Endothelial cell (in vitro differentiated cells): ENCODE results near the gene TMEFF2. TPM values are rescaled to one million over a fixed set of nuclear protein-coding genes. Genes with fewer than 3 reads are reported as not detected.

Source experiments
- DNase-seq: peaks from one replicate; pipeline ENCODE4 v3.0.0; 2021; ENCODE audit warnings: low spot score
- H3K27ac Mint-ChIP-seq: one replicate; pipeline ENCODE4 v1.8.0; 2021; ENCODE audit warnings: mixed read lengths, inconsistent platforms; ENCODE audit not compliant: unreplicated experiment
- H3K27me3 Mint-ChIP-seq: one replicate; pipeline ENCODE4 v1.8.0; 2021; ENCODE audit warnings: mild to moderate bottlenecking, moderate library complexity, mixed read lengths, inconsistent platforms; ENCODE audit not compliant: unreplicated experiment
- H3K36me3 Mint-ChIP-seq: one replicate; pipeline ENCODE4 v1.8.0; 2021; ENCODE audit warnings: mild to moderate bottlenecking, low read depth, mixed read lengths, inconsistent platforms; ENCODE audit not compliant: unreplicated experiment
- H3K4me1 Mint-ChIP-seq: one replicate; pipeline ENCODE4 v1.8.0; 2021; ENCODE audit warnings: mild to moderate bottlenecking, mixed read lengths, inconsistent platforms; ENCODE audit not compliant: unreplicated experiment
- H3K4me3 Mint-ChIP-seq: one replicate; pipeline ENCODE4 v1.8.0; 2021; ENCODE audit warnings: mild to moderate bottlenecking, mixed read lengths, inconsistent platforms; ENCODE audit not compliant: unreplicated experiment
- H3K9me3 Mint-ChIP-seq: one replicate; pipeline ENCODE4 v1.8.0; 2021; ENCODE audit warnings: mixed read lengths, inconsistent platforms; ENCODE audit not compliant: unreplicated experiment
- total RNA-seq: library from RNA; stranded (reverse); fragmentation: NEBNext Ultra II Directional; extraction: Animal tissue kit (Norgen Biotek cat#: 25700); gene quantifications from one replicate; pipeline ENCODE4 v1.2.1, GENCODE V29; 2021; ENCODE audit not compliant: unreplicated experiment
- TF ChIP-seq, protein P1 (sequence below): fragments of 200-600 bp; sonication (generic); IDR thresholded peaks from one replicate; pipeline ENCODE4 v1.5.0; 2021; ENCODE audit warnings: antibody characterized with exemption; ENCODE audit not compliant: unreplicated experiment

TMEFF2 gene
- total RNA-seq, 1 donor from 2014 or later, result 0.10 TPM

DNA sequence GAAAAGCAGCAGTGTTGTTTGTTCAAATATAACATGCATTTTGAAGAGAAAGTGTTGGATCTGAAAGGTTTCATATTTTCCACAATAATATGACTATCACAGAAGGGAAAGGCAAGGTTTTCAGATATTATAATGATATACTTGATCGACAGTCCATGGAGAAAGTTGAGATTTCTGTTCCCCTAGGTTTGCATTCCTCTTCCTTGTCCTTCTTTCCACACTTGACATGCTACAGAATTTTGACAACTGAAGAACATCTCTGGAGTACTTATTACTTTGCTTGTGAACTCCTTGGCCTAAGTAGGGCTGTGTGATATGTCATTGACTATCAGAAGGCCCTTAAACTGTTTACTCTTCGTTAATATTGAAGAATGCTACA is 46.5 kb downstream of the TMEFF2 start:
- no peak for DNase-seq
- Mint-ChIP-seq H3K4me3 (no peak overlapping the region), H3K36me3 (no peaks in the 10 kb centered on the region), H3K27ac (no peak overlapping the region), H3K9me3 (no peaks in the 10 kb centered on the region), H3K4me1 (no peaks in the 10 kb centered on the region), H3K27me3 (no peaks in the 10 kb centered on the region)
- TF ChIP-seq, protein P1, sequence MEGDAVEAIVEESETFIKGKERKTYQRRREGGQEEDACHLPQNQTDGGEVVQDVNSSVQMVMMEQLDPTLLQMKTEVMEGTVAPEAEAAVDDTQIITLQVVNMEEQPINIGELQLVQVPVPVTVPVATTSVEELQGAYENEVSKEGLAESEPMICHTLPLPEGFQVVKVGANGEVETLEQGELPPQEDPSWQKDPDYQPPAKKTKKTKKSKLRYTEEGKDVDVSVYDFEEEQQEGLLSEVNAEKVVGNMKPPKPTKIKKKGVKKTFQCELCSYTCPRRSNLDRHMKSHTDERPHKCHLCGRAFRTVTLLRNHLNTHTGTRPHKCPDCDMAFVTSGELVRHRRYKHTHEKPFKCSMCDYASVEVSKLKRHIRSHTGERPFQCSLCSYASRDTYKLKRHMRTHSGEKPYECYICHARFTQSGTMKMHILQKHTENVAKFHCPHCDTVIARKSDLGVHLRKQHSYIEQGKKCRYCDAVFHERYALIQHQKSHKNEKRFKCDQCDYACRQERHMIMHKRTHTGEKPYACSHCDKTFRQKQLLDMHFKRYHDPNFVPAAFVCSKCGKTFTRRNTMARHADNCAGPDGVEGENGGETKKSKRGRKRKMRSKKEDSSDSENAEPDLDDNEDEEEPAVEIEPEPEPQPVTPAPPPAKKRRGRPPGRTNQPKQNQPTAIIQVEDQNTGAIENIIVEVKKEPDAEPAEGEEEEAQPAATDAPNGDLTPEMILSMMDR, result no peak

DNA sequence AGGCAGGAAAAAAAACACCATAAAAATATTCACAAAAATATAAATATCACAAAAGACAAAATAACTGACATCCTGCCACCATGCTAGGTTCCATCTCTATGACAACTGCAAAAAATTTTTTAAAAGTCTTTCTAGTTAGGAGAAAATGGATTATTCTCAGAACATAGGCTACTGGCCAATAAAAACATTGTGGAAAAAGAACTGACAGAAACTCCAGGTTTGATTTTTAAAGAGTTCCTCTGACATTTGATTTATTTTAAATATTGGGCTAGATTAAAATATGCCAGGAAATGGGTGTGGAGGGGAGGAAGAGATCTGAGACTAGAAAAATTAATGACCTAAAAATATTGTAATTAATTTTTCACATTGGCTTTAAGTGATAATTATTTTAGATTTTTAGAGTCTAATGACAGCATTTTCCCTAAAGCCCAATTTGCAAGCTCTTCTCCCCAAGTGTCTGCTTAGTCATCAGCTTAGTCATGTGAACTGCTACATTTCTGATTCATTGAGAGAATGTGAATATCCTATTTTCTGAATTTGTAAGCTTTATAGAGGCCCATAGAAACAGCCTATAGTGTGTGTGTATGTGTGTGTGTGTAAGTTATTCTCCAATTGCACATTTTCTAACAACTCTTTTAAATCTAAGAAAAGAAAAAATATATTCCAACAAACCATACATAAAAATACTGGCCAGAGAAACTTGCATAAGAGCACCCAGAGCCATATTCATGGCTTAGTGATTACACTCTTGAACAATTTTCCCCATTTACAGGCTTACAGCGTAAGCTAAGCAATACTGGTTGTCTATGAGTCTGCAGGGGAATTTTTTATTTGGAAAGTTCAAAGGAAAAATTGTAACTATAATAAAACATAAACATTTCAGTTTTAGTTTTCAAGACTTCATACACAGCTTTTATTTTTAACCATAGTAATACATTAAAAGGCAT is 48.4 kb downstream of the TMEFF2 start:
- TF ChIP-seq, protein P1, result no peak
- H3K27me3 Mint-ChIP-seq, result no peaks in the 10 kb centered on the region
- no peaks in the 10 kb centered on the region for H3K4me1 Mint-ChIP-seq
- H3K4me3 Mint-ChIP-seq, result no peak overlapping the region
- no peak for DNase-seq
- H3K36me3 Mint-ChIP-seq, result no peaks in the 10 kb centered on the region
- H3K27ac Mint-ChIP-seq, result no peak overlapping the region
- H3K9me3 Mint-ChIP-seq, result no peaks in the 10 kb centered on the region

DNA sequence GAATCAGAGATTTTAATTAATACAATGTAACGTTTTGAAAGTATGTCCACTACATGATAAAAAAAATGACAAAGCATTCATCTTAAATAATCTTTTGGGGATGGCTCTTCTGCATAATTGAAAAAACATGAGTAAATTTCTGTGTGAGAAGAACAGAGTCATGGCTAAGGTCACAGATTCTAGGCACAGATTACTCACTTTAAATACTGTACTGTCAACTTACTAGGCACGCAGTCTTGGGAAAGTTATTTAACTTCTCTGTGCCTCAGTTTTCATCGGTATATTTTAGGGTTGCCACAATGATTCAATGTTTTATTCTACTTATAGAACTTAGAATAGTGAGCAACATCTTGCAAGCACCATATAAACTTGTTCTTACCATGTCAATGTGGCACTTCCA is 49.2 kb downstream of the TMEFF2 start:
- no peak for DNase-seq
- no peak overlapping the region for H3K4me3 Mint-ChIP-seq
- no peak overlapping the region for H3K27ac Mint-ChIP-seq
- no peaks in the 10 kb centered on the region for H3K4me1 Mint-ChIP-seq
- H3K9me3 Mint-ChIP-seq, result no peaks in the 10 kb centered on the region
- no peaks in the 10 kb centered on the region for H3K36me3 Mint-ChIP-seq
- TF ChIP-seq, protein P1, result no peak
- no peaks in the 10 kb centered on the region for H3K27me3 Mint-ChIP-seq

DNA sequence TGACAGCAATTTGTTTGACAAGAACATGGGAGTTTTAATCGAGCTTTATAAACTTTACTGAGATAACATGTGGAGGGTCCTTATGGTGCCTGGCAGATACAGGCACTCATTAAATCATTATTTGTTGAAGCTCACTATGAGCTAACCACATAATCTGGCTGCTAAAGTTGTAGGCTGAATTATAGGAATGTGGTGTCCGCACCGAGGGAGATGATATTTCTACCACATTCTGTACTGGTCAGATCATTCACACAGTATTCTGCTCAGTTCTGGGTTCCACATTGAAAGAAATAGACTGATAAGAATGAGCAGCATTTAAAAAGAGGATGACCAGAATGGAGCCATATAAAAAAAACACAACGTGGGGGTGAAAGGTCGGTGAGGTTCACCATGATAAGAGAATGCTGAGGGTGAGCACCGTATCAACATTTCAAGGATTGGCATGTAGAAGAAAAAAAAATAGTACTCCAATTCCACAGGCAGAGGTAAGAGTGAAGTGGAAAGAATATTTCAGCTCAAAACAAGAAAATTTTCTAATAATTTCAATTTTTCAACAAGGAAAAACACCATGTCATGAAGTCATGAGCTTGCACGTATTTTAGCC is 54.4 kb downstream of the TMEFF2 start:
- Mint-ChIP-seq H3K4me3 (no peak overlapping the region), H3K4me1 (no peaks in the 10 kb centered on the region), H3K27me3 (no peaks in the 10 kb centered on the region), H3K36me3 (no peaks in the 10 kb centered on the region), H3K9me3 (no peaks in the 10 kb centered on the region), H3K27ac (no peak overlapping the region)
- DNase-seq, result no peak
- TF ChIP-seq, protein P1, result no peak

DNA sequence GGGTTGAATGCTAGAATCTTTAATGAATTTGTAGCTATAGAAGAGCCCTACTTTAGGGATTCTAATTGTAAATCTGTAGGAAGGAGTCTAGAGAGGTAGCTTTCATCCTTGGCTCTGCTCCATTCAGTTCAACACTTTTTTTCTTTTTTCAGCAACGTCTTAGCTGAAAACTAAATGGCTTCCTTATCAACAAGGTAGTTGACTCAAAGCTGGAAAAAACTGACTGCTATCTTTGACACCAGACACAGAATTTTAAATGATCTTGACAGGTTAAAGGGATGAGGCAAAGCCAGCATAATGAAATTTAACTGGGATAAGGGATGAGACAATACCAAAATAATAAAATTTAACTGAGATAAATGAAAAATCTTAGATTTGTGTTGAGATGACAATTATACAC is 54.9 kb downstream of the TMEFF2 start:
- DNase-seq, result no peak
- Mint-ChIP-seq H3K9me3 (no peaks in the 10 kb centered on the region), H3K36me3 (no peaks in the 10 kb centered on the region), H3K27ac (no peak overlapping the region), H3K4me3 (no peak overlapping the region), H3K4me1 (no peaks in the 10 kb centered on the region), H3K27me3 (no peaks in the 10 kb centered on the region)
- TF ChIP-seq, protein P1, result no peak
